ENCODE results near the gene CACNB2. TPM values are rescaled to one million over a fixed set of nuclear protein-coding genes. Genes with fewer than 3 reads are reported as not detected.

The CACNB2 gene
- total RNA-seq, 1 experiment from 2014 or later: not detected

DNA sequence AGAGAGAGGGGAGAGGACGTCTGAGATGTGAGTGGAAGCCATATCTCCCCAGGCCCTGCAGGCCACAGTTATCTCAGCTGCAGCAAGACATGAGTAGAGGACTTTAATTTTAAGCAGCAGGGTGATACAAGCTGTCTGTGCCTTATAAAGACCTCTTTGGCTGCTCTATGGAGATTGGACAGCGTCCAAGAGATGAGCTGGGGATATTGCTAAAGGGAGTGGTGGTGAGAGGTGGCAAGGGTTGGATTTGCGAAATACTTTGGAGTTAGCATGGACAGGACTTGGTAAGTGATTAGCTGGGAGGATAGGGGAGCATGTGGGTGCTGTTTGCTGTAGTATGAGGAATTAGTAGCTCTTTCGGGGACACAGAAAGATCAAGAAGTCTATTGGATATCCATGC is 191.8 kb downstream of the CACNB2 start:
- no peaks in the 10 kb centered on the region for H3K9me3 Mint-ChIP-seq (ENCODE audit: low read depth, unreplicated experiment)
- CTCF ChIA-PET: no interaction called here
- BruUV-seq (replicated peaks): no TSS peak
- intact Hi-C loops (cut with micrococcal nuclease; ENCODE audit: unreplicated experiment): no loop called here
- H3K27ac Mint-ChIP-seq (ENCODE audit: unreplicated experiment): no peak overlapping the region
- DNase-seq: no peak
- H3K4me3 Mint-ChIP-seq (ENCODE audit: low read depth, unreplicated experiment): no peak overlapping the region
- no peaks in the 10 kb centered on the region for H3K4me1 Mint-ChIP-seq (ENCODE audit: low read depth, unreplicated experiment)
- H3K27me3 Mint-ChIP-seq (ENCODE audit: unreplicated experiment): no peaks in the 10 kb centered on the region
- TF ChIP-seq, protein P1, sequence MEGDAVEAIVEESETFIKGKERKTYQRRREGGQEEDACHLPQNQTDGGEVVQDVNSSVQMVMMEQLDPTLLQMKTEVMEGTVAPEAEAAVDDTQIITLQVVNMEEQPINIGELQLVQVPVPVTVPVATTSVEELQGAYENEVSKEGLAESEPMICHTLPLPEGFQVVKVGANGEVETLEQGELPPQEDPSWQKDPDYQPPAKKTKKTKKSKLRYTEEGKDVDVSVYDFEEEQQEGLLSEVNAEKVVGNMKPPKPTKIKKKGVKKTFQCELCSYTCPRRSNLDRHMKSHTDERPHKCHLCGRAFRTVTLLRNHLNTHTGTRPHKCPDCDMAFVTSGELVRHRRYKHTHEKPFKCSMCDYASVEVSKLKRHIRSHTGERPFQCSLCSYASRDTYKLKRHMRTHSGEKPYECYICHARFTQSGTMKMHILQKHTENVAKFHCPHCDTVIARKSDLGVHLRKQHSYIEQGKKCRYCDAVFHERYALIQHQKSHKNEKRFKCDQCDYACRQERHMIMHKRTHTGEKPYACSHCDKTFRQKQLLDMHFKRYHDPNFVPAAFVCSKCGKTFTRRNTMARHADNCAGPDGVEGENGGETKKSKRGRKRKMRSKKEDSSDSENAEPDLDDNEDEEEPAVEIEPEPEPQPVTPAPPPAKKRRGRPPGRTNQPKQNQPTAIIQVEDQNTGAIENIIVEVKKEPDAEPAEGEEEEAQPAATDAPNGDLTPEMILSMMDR (IDR thresholded peaks at IDR 0.05; ENCODE audit: unreplicated experiment): no peak
- no peaks in the 10 kb centered on the region for H3K36me3 Mint-ChIP-seq (ENCODE audit: insufficient read depth, unreplicated experiment)

DNA sequence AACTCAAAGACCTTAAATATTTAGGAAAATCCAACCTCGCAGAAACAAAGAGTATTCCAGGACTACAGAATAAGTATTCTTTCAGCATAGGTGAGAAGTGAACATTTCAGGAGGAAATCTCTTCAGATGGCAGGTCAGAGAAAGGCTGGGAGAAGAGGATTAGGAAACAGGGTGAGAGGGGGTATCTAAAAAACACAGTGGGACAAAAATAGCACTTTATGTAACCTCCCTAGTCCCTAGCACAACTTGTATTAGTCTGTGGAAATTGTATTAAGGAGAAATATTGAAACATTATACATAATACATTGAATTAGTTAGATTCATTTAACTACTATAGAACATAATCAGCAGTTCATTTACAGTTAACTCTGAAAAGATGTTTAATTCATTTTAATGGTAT is 192.3 kb downstream of the CACNB2 start:
- Mint-ChIP-seq H3K36me3 (ENCODE audit: insufficient read depth, unreplicated experiment) (no peaks in the 10 kb centered on the region), H3K4me3 (ENCODE audit: low read depth, unreplicated experiment) (no peak overlapping the region), H3K9me3 (ENCODE audit: low read depth, unreplicated experiment) (no peaks in the 10 kb centered on the region), H3K27ac (ENCODE audit: unreplicated experiment) (no peak overlapping the region), H3K4me1 (ENCODE audit: low read depth, unreplicated experiment) (no peaks in the 10 kb centered on the region), H3K27me3 (ENCODE audit: unreplicated experiment) (no peaks in the 10 kb centered on the region)
- intact Hi-C loops (cut with micrococcal nuclease; ENCODE audit: unreplicated experiment): no loop called here
- no peak for DNase-seq
- BruUV-seq (replicated peaks): no TSS peak
- TF ChIP-seq, protein P1 (IDR thresholded peaks at IDR 0.05; ENCODE audit: unreplicated experiment): no peak
- CTCF ChIA-PET: no interaction called here

DNA sequence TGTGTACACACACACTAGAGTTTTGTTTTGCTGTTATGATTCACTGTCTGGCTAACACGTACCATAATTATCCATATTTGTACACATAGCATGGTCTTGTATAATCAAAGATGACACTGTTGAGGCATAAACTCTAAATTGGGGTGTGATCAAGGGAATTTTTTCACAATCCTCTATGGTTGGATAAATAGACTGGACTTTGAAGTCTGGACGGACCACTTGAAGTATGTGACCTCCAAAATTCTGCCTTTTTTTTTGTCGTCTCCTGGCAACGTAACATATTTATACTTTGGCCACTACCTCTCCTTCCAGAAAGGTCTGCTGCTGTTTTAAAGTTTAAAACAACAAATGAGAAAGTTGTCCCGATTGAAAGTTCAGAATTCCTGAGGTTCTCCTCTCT is 193.4 kb downstream of the CACNB2 start:
- CTCF ChIA-PET: no interaction called here
- H3K27me3 Mint-ChIP-seq (ENCODE audit: unreplicated experiment): no peaks in the 10 kb centered on the region
- H3K27ac Mint-ChIP-seq (ENCODE audit: unreplicated experiment): no peak overlapping the region
- DNase-seq: no peak
- no peaks in the 10 kb centered on the region for H3K9me3 Mint-ChIP-seq (ENCODE audit: low read depth, unreplicated experiment)
- TF ChIP-seq, protein P1 (IDR thresholded peaks at IDR 0.05; ENCODE audit: unreplicated experiment): no peak
- no peaks in the 10 kb centered on the region for H3K4me1 Mint-ChIP-seq (ENCODE audit: low read depth, unreplicated experiment)
- H3K36me3 Mint-ChIP-seq (ENCODE audit: insufficient read depth, unreplicated experiment): no peaks in the 10 kb centered on the region
- no TSS peak for BruUV-seq (replicated peaks)
- intact Hi-C loops (cut with micrococcal nuclease; ENCODE audit: unreplicated experiment): no loop called here
- H3K4me3 Mint-ChIP-seq (ENCODE audit: low read depth, unreplicated experiment): no peak overlapping the region

DNA sequence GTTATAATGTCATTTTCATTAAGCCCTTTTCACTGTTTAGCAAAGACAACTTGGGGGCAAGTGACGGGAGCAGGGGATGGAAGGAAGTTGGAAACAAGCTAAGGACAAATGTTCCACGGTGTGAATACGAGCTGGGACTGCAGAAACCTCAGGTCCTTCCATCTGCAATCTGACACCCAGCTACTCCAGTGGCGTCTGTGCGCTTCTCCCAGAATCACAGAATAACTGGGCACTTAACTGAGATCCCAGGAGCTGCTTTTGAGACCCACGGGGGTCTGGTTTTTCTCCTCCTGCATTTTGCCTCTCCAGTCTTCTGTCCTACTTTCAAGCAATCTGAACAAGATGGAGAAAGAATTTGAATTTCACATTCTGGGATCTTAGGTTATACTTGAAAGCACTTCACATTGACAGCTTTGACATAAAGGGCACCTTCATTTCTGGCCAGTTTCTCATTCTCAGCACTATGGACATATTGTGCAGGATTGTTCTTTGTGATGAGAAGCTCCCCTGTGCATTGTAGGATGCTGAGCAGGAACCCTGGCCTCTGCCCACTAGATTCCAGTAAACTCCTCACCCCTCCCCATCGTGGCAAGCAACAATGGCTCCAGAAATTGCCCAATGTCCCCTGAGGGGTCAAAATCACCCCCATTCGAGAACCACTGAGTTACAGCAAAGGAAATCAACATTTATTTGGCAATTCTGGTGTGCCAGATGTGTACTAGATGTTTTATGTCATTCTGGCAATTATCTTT is 194.1 kb downstream of the CACNB2 start:
- no TSS peak for BruUV-seq (replicated peaks)
- H3K27me3 Mint-ChIP-seq (ENCODE audit: unreplicated experiment): no peaks in the 10 kb centered on the region
- H3K4me3 Mint-ChIP-seq (ENCODE audit: low read depth, unreplicated experiment): no peak overlapping the region
- no peaks in the 10 kb centered on the region for H3K4me1 Mint-ChIP-seq (ENCODE audit: low read depth, unreplicated experiment)
- no peaks in the 10 kb centered on the region for H3K36me3 Mint-ChIP-seq (ENCODE audit: insufficient read depth, unreplicated experiment)
- DNase-seq: no peak
- intact Hi-C loops (cut with micrococcal nuclease; ENCODE audit: unreplicated experiment): no loop called here
- TF ChIP-seq, protein P1 (IDR thresholded peaks at IDR 0.05; ENCODE audit: unreplicated experiment): no peak
- no peaks in the 10 kb centered on the region for H3K9me3 Mint-ChIP-seq (ENCODE audit: low read depth, unreplicated experiment)
- CTCF ChIA-PET: no interaction called here
- H3K27ac Mint-ChIP-seq (ENCODE audit: unreplicated experiment): no peak overlapping the region

Data from Calu3 (cell line).